K562 (cell line): ENCODE results near the gene MBD3. TPM values are rescaled to one million over a fixed set of nuclear protein-coding genes. Genes with fewer than 3 reads are reported as not detected.

Experiments used
- ATAC-seq: fragments of 200-7000 bp; cut with Tn5 transposase; 3 replicates; pipeline ENCODE4 v1.9.1; 2020; ENCODE audit warnings: moderate library complexity
- BruUV-seq: library from RNA; stranded (reverse); fragments of 400-500 nt; replicated peaks from 2 replicates; lab custom pipeline; 2021; lab: Mats Ljungman, UMichigan
- CTCF ChIA-PET: fragments of 300-600 bp; formaldehyde crosslinking; extraction: SDS; loops from one replicate; lab custom pipeline; 2021; ENCODE audit warnings: low intra/inter-chr PET ratio; lab: Yijun Ruan, JAX
- POLR2A ChIA-PET: fragments of 300-600, 350-650 bp; sonication (Branson Sonifier 250); formaldehyde crosslinking; extraction: SDS; loops from one replicate; lab custom pipeline; 2021; ENCODE audit warnings: antibody characterized with exemption, inconsistent platforms; lab: Yijun Ruan, JAX
- DNase-seq, 4 experiments: peaks; one replicate each; pipeline versions ENCODE4 v3.0.0 to v3.0.0-alpha.2; 2011 to 2018; ENCODE audit warnings: low spot score in 3 of 4, mixed read lengths in 3 of 4; ENCODE audit errors: extremely low read depth in 1 of 4
- FAIRE-seq: peaks from 2 replicates; lab custom pipeline; 2011; peaks lifted over from hg19 to GRCh38; lab: Jason Lieb, UNC
- H2AFZ ChIP-seq: 2 replicates; pipeline ENCODE4 v1.6.0; 2011; ENCODE audit warnings: low read depth, low read length, control low read depth, inconsistent platforms
- H3K27ac ChIP-seq: fragments of 200-600 bp; 3 replicates; pipeline ENCODE4 v1.8.0; 2011; ENCODE audit warnings: low read depth, mild to moderate bottlenecking, control low read depth, inconsistent platforms, low read length, moderate library complexity, mixed read lengths; ENCODE audit errors: extremely low read depth
- H3K27me3 ChIP-seq, 2 experiments: fragments of 300-600 bp in 1 of 2; 2 replicates in 1 of 2; 3 replicates in 1 of 2; pipeline versions ENCODE4 v1.6.0 to v1.8.0; 2011; ENCODE audit warnings: inconsistent platforms in 2 of 2, low read length in 2 of 2, mild to moderate bottlenecking in 1 of 2, mixed read lengths in 1 of 2, moderate library complexity in 1 of 2; ENCODE audit not compliant: control insufficient read depth in 2 of 2, insufficient read depth in 2 of 2
- H3K36me3 ChIP-seq: fragments of 300-600 bp; 3 replicates; pipeline ENCODE4 v1.8.0; 2011; ENCODE audit warnings: mild to moderate bottlenecking, low read length, inconsistent platforms; ENCODE audit not compliant: control insufficient read depth, insufficient read depth
- H3K4me1 ChIP-seq, 2 experiments: fragments of 200-600 bp in 1 of 2; replicated peaks in 1 of 2; 2 replicates in 1 of 2; 3 replicates in 1 of 2; pipeline versions ENCODE4 v1.5.1 to v1.8.0; 2011; ENCODE audit warnings: inconsistent platforms in 2 of 2, low read length in 2 of 2, mild to moderate bottlenecking in 1 of 2, mixed read lengths in 1 of 2, moderate library complexity in 1 of 2; ENCODE audit not compliant: control insufficient read depth in 2 of 2, insufficient read depth in 2 of 2
- H3K4me2 ChIP-seq: 2 replicates; pipeline ENCODE4 v1.6.1; 2011; ENCODE audit warnings: low read length, control low read depth, inconsistent platforms, mixed read lengths; ENCODE audit not compliant: insufficient read depth
- H3K4me3 ChIP-seq: fragments of 200-600 bp; sonication (generic), shearing (Covaris generic); 2 replicates; pipeline ENCODE4 v1.5.1; 2016; ENCODE audit warnings: control low read depth, inconsistent platforms
- H3K79me2 ChIP-seq: fragments of 200-600 bp; 3 replicates; pipeline ENCODE4 v1.8.0; 2011; ENCODE audit warnings: low read length, inconsistent platforms; ENCODE audit not compliant: control insufficient read depth, insufficient read depth
- H3K9ac ChIP-seq, 2 experiments: 2 replicates each; pipeline versions ENCODE4 v1.6.0 to v1.6.1; 2011; ENCODE audit warnings: low read depth in 2 of 2, low read length in 2 of 2, control low read depth in 1 of 2, inconsistent platforms in 1 of 2, mild to moderate bottlenecking in 1 of 2, mixed read lengths in 1 of 2; ENCODE audit not compliant: insufficient read depth in 1 of 2
- H3K9me1 ChIP-seq: one replicate; pipeline ENCODE4 v1.6.0; 2011; ENCODE audit warnings: inconsistent platforms, mild to moderate bottlenecking, low read length, moderate library complexity; ENCODE audit not compliant: control insufficient read depth, insufficient read depth
- H3K9me3 ChIP-seq: replicated peaks from 2 replicates; pipeline ENCODE4 v1.5.1; 2011; ENCODE audit warnings: low read depth, low read length, inconsistent platforms; ENCODE audit not compliant: control insufficient read depth, insufficient read depth
- H4K20me1 ChIP-seq: replicated peaks from 2 replicates; pipeline ENCODE4 v1.6.1; 2011; ENCODE audit warnings: low read length, inconsistent platforms, mixed read lengths; ENCODE audit not compliant: control insufficient read depth, insufficient read depth
- BDP1 ChIP-seq: IDR thresholded peaks from 3 replicates; pipeline ENCODE4 v1.6.1; 2011; ENCODE audit not compliant: insufficient read length, insufficient read depth
- CSDE1 ChIP-seq, 2 experiments: fragments of 450-650 bp; IDR thresholded peaks; 2 replicates each; pipeline ENCODE4 v1.6.1; 2016; ENCODE audit warnings: mild to moderate bottlenecking in 1 of 2
- CXXC5 ChIP-seq: fragments of 250-450 bp; sonication (Bioruptor Pico); IDR thresholded peaks from 2 replicates; pipeline ENCODE4 v1.8.0; 2022; ENCODE audit warnings: inconsistent platforms, mild to moderate bottlenecking, moderate library complexity
- GABPB2 ChIP-seq: fragments of 250-450 bp; sonication (Bioruptor Pico); conservative IDR thresholded peaks from 2 replicates; pipeline ENCODE4 v1.5.1; 2021; ENCODE audit warnings: mild to moderate bottlenecking
- MEF2D ChIP-seq: conservative IDR thresholded peaks from 2 replicates; pipeline ENCODE4 v1.6.1; 2016; ENCODE audit warnings: low read depth, missing genetic modification characterization, missing compliant biosample characterization
- MYNN ChIP-seq, 2 experiments: sonication (generic); formaldehyde crosslinking in 1 of 2; IDR thresholded peaks; 2 replicates each; pipeline versions ENCODE4 v1.5.0 to v1.6.1; 2016 to 2020; ENCODE audit warnings: antibody characterized with exemption in 1 of 2, missing genetic modification reagents in 1 of 2
- NFRKB ChIP-seq: fragments of 450-650 bp; IDR thresholded peaks from 2 replicates; pipeline ENCODE4 v1.6.1; 2016; ENCODE audit warnings: low read depth
- NRF1 ChIP-seq, 2 experiments: fragments of 450-650 bp; IDR thresholded peaks in 1 of 2; conservative IDR thresholded peaks in 1 of 2; 2 replicates each; pipeline ENCODE4 v1.6.1; 2014; ENCODE audit warnings: mild to moderate bottlenecking in 2 of 2
- RBM14 ChIP-seq: fragments of 200-400 bp; formaldehyde crosslinking; IDR thresholded peaks from 2 replicates; pipeline ENCODE4 v1.6.1; 2018; ENCODE audit warnings: low read depth, mild to moderate bottlenecking, low read length, moderate library complexity, borderline replicate concordance; ENCODE audit not compliant: insufficient read depth
- SMC3 ChIP-seq: conservative IDR thresholded peaks from 2 replicates; pipeline ENCODE4 v1.6.1; 2011; ENCODE audit warnings: low read depth, low read length, improper control_type of control experiment; ENCODE audit not compliant: insufficient read depth
- SP2 ChIP-seq: IDR thresholded peaks from 2 replicates; pipeline ENCODE4 v1.6.1; 2011; ENCODE audit warnings: mild to moderate bottlenecking, low read depth, low read length, moderate library complexity; ENCODE audit not compliant: poor library complexity, severe bottlenecking; ENCODE audit errors: extremely low read depth
- ZFP30 ChIP-seq: fragments of 250-450 bp; sonication (Bioruptor Pico); IDR thresholded peaks from 2 replicates; pipeline ENCODE4 v1.8.0; 2022; ENCODE audit warnings: moderate library complexity, mild to moderate bottlenecking, inconsistent platforms, borderline replicate concordance
- ZFP36 ChIP-seq: fragments of 150-350 bp; IDR thresholded peaks from 2 replicates; pipeline ENCODE4 v1.6.1; 2018; ENCODE audit warnings: low read length, low read depth; ENCODE audit not compliant: partially characterized antibody
- WGBS: fragments of 100-300 bp; shearing (Covaris generic); methylation state at CpG from one replicate; pipeline ENCODE4 v1.1.6; 2016; ENCODE audit warnings: low coverage, mixed read lengths; ENCODE audit not compliant: insufficient coverage; ENCODE audit errors: missing lambda C conversion rate; 5-methylcytosine and 5-hydroxymethylcytosine counted together
- in situ Hi-C: fragments of 300-500 bp; cut with MboI; formaldehyde crosslinking; loops from 4 replicates; pipeline ENCODE4 v1.15.0; 2018; ENCODE audit warnings: inconsistent platforms, mixed read lengths
- intact Hi-C: fragments of 100-400 bp; cut with micrococcal nuclease; formaldehyde crosslinking; loops from 2 replicates; pipeline ENCODE4 v1.14.2; 2022
- polyA plus RNA-seq, 8 experiments: library from polyadenylated mRNA; depleted of rRNA in 4 of 8; stranded (reverse) in 5 of 8; unstranded in 3 of 8; fragments of >200 nt; fragmentation: Nextera tagmentation in 2 of 8; fragmentation: Illumina TruSeq in 1 of 8; extraction: Ambion mirVana in 2 of 8; extraction: Trizol in 1 of 8; gene quantifications; 2 replicates each; pipeline versions ENCODE4 v1.2.1 to v1.2.3, GENCODE V29; 2011 to 2014; ENCODE audit warnings: inconsistent platforms in 1 of 8, missing spikeins in 1 of 8
- total RNA-seq, 7 experiments: library from RNA; depleted of rRNA in 6 of 7; stranded (reverse); fragments of >200 nt in 6 of 7; fragmentation: Illumina TruSeq in 2 of 7; extraction: Trizol in 2 of 7; gene quantifications; 2 replicates each; pipeline versions ENCODE4 v1.2.1 to v1.2.3, GENCODE V29; 2011 to 2021; ENCODE audit warnings: low replicate concordance in 1 of 7
- TF ChIP-seq, protein P1 (sequence below): sonication (generic); formaldehyde crosslinking; IDR thresholded peaks from 2 replicates; pipeline ENCODE4 v1.8.0; 2022; ENCODE audit warnings: missing genetic modification reagents, mild to moderate bottlenecking, moderate library complexity, borderline replicate concordance
- TF ChIP-seq, protein P2 (sequence below): fragments of 200-800 bp; sonication (Bioruptor generic); IDR thresholded peaks from 2 replicates; pipeline ENCODE4 v1.6.1; 2017; ENCODE audit warnings: missing genetic modification characterization, missing compliant biosample characterization
- TF ChIP-seq, protein P3 (sequence below): IDR thresholded peaks from 2 replicates; pipeline ENCODE4 v1.6.1; 2011; ENCODE audit warnings: borderline replicate concordance, low read depth, mild to moderate bottlenecking, moderate library complexity, low read length; ENCODE audit not compliant: insufficient read depth, poor library complexity, severe bottlenecking
- TF ChIP-seq, protein P4 (sequence below): sonication (generic); formaldehyde crosslinking; IDR thresholded peaks from 2 replicates; pipeline ENCODE4 v1.9.0; 2022; ENCODE audit warnings: mild to moderate bottlenecking, missing genetic modification reagents

Gene MBD3
- total and polyA plus RNA-seq, 9 of the 15 experiments (the other 6 are each of a cell fraction or from before 2014, with no cell fraction given) = 0.24 to 137 (median 30.9) TPM

DNA sequence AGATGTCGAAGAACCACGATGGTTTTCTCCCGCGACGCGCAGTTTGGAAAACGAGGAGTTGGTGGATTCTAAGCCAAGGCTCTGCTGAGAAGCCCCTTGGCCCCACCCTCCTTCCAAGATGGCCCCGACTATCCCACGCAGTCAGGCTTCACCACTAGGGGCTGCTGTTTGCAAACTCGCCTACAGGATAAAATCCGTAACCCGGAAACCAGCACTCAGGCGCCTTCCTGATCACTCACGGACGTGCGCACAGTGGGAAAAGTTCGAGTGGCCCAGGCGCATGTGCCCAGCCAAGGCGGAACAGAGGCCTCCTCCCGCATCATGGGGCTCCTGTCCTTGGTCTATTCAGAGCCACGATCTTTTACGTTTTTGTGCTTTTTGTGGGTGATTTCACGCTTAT lies 31.8 kb upstream of the MBD3 start:
- ChIA-PET POLR2A (no interaction called here), CTCF (interaction anchor here (0.6 to 1.2 kb wide), 3 partner anchors 47 to 201 kb away, joined by 3 to 7 read pairs (median 4); no protein-coding TSS in a partner anchor)
- in situ Hi-C loops = no loop called here
- H3K27ac ChIP-seq = peak overlapping the region; percentile 61; the same call in 1 of the 3 replicates
- no peak overlapping the region for H3K4me3 ChIP-seq
- peak; percentile 69 to 84 (median 77) for DNase-seq
- no peaks in the 10 kb centered on the region for H4K20me1 ChIP-seq
- 67% methylated on average over 22 of the region's 23 CpGs for WGBS
- H3K9me3 ChIP-seq = no peaks in the 10 kb centered on the region
- H3K36me3 ChIP-seq = peaks cover 73% of the 10 kb centered on the region; the same call in 2 of the 3 replicates
- peak; percentile 99 for ATAC-seq
- no peaks in the 10 kb centered on the region for H3K27me3 ChIP-seq
- BruUV-seq = no TSS peak
- peak; percentile 92 for FAIRE-seq
- H2AFZ ChIP-seq = no peak overlapping the region
- H3K4me2 ChIP-seq = no peak overlapping the region
- peaks cover 0 to 60% of the 10 kb centered on the region in 2 experiments; a peak in 2 of 5 replicates for H3K4me1 ChIP-seq
- H3K9me1 ChIP-seq = no peaks in the 10 kb centered on the region
- H3K9ac ChIP-seq = no peak overlapping the region
- peaks cover 7% of the 10 kb centered on the region; the same call in 2 of the 3 replicates for H3K79me2 ChIP-seq
- intact Hi-C loops = loop anchor here (5.0 kb wide), 1 partner anchor 48 kb away; no protein-coding TSS in a partner anchor
- TF ChIP-seq, protein P1, sequence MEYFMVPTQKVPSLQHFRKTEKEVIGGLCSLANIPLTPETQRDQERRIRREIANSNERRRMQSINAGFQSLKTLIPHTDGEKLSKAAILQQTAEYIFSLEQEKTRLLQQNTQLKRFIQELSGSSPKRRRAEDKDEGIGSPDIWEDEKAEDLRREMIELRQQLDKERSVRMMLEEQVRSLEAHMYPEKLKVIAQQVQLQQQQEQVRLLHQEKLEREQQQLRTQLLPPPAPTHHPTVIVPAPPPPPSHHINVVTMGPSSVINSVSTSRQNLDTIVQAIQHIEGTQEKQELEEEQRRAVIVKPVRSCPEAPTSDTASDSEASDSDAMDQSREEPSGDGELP (CRISPR knock-in tag) = no peak
- TF ChIP-seq SMC3 (peak; percentile 48; the same call in 1 of the 2 replicates), CSDE1 (IDR thresholded peaks at IDR 0.05) (no peak), GABPB2 (CRISPR knock-in tag) (no peak), ZFP30 (CRISPR knock-in tag) (no peak), CXXC5 (CRISPR knock-in tag) (peak; percentile 41), NRF1 (conservative IDR thresholded peaks at IDR 0.05 in 1 of 2, IDR thresholded peaks at IDR 0.05 in 1 of 2) (peak; percentile 56 to 64), MYNN (IDR thresholded peaks at IDR 0.05) (0 out of 2 replicates have a peak, but pooled peaks have one; percentile 17), MYNN (CRISPR knock-in tag; IDR thresholded peaks at IDR 0.05) (no peak), SP2 (no peak), MEF2D (tag) (no peak), ZFP36 (peak; percentile 19), RBM14 (no peak), BDP1 (no peak), NFRKB (no peak)
- TF ChIP-seq, protein P2, sequence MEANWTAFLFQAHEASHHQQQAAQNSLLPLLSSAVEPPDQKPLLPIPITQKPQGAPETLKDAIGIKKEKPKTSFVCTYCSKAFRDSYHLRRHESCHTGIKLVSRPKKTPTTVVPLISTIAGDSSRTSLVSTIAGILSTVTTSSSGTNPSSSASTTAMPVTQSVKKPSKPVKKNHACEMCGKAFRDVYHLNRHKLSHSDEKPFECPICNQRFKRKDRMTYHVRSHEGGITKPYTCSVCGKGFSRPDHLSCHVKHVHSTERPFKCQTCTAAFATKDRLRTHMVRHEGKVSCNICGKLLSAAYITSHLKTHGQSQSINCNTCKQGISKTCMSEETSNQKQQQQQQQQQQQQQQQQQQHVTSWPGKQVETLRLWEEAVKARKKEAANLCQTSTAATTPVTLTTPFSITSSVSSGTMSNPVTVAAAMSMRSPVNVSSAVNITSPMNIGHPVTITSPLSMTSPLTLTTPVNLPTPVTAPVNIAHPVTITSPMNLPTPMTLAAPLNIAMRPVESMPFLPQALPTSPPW (CRISPR knock-in tag) = peak; percentile 72
- TF ChIP-seq, protein P3, sequence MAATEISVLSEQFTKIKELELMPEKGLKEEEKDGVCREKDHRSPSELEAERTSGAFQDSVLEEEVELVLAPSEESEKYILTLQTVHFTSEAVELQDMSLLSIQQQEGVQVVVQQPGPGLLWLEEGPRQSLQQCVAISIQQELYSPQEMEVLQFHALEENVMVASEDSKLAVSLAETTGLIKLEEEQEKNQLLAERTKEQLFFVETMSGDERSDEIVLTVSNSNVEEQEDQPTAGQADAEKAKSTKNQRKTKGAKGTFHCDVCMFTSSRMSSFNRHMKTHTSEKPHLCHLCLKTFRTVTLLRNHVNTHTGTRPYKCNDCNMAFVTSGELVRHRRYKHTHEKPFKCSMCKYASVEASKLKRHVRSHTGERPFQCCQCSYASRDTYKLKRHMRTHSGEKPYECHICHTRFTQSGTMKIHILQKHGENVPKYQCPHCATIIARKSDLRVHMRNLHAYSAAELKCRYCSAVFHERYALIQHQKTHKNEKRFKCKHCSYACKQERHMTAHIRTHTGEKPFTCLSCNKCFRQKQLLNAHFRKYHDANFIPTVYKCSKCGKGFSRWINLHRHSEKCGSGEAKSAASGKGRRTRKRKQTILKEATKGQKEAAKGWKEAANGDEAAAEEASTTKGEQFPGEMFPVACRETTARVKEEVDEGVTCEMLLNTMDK = peak; percentile 83
- TF ChIP-seq, protein P4, sequence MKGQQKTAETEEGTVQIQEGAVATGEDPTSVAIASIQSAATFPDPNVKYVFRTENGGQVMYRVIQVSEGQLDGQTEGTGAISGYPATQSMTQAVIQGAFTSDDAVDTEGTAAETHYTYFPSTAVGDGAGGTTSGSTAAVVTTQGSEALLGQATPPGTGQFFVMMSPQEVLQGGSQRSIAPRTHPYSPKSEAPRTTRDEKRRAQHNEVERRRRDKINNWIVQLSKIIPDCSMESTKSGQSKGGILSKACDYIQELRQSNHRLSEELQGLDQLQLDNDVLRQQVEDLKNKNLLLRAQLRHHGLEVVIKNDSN = no peak
